Stimulated activated CD4-positive, alpha-beta T cell treated with anti-CD3 and anti-CD28 coated beads, Interleukin-4, amount 100 ng/mL, for 24 hours (primary cell): ENCODE measurements around the gene USP12.
"Not testable (repeated sequence)": the region's sequence is repeated elsewhere in the genome, so short reads cannot be mapped to it uniquely, and the experiment has no call there.

Experiments used
- DNase-seq: peaks from one replicate; pipeline ENCODE4 v3.0.0-alpha.2; 2020

Gene USP12

GRCh38 chr13:27149702-27150101 lies 21.9 kb downstream of the USP12 start:
- no peak for DNase-seq

GRCh38 chr13:27148900-27149299 lies 22.7 kb downstream of the USP12 start:
- DNase-seq: no peak

GRCh38 chr13:27147530-27148170 lies 24.0 kb downstream of the USP12 start:
- DNase-seq: peak; percentile 27

- DNase-seq: no peak
These were observed 29.9 kb downstream of the USP12 start for GRCh38 chr13:27141746-27142145.

GRCh38 chr13:27141159-27141558 lies 30.5 kb downstream of the USP12 start:
- not testable (repeated sequence) for DNase-seq

GRCh38 chr13:27140060-27140459 lies 31.6 kb downstream of the USP12 start:
- no peak for DNase-seq

GRCh38 chr13:27139565-27139964 lies 32.0 kb downstream of the USP12 start:
- DNase-seq: no peak

- DNase-seq: no peak
These were observed 33.0 kb downstream of the USP12 start for GRCh38 chr13:27138457-27139093.

GRCh38 chr13:27137759-27138158 lies 33.9 kb downstream of the USP12 start:
- no peak for DNase-seq

GRCh38 chr13:27135023-27135422 lies 36.6 kb downstream of the USP12 start:
- DNase-seq: no peak

- DNase-seq: no peak
These were observed 37.7 kb downstream of the USP12 start for GRCh38 chr13:27133889-27134288.

- DNase-seq: peak; percentile 10
These were observed 39.1 kb downstream of the USP12 start for GRCh38 chr13:27132538-27132937.

GRCh38 chr13:27131906-27132305 lies 39.7 kb downstream of the USP12 start:
- no peak for DNase-seq

- peak; percentile 88 for DNase-seq
These were observed 40.5 kb downstream of the USP12 start for GRCh38 chr13:27130979-27131623.

GRCh38 chr13:27130223-27130978 lies 41.2 kb downstream of the USP12 start:
- DNase-seq: no peak

- no peak for DNase-seq
These were observed 42.6 kb downstream of the USP12 start for GRCh38 chr13:27128825-27129627.

GRCh38 chr13:27126859-27127258 lies 44.8 kb downstream of the USP12 start:
- DNase-seq: no peak

GRCh38 chr13:27125357-27126282 lies 46.0 kb downstream of the USP12 start:
- no peak for DNase-seq

GRCh38 chr13:27124571-27124970 lies 47.0 kb downstream of the USP12 start:
- no peak for DNase-seq

- DNase-seq: not testable (repeated sequence)
These were observed 48.2 kb downstream of the USP12 start for GRCh38 chr13:27123445-27123844.

- DNase-seq: no peak
These were observed 49.6 kb downstream of the USP12 start for GRCh38 chr13:27122036-27122435.

GRCh38 chr13:27120811-27121210 lies 50.8 kb downstream of the USP12 start:
- DNase-seq: no peak
